Activated CD8-positive, alpha-beta memory T cell treated with anti-CD3 and anti-CD28 coated beads, Interleukin-2, amount 10 ng/mL, durations not matched to agents 7 days and 5 days (primary cell): ENCODE measurements around the gene PIF1. TPM values are rescaled to one million over a fixed set of nuclear protein-coding genes. Genes with fewer than 3 reads are reported as not detected.

Source experiments
- ATAC-seq: fragments of 150-1000 bp; cut with Tn5 transposase; one replicate; pipeline ENCODE4 v1.10.0; 2021; ENCODE audit warnings: moderate library complexity
- CTCF ChIA-PET: fragments of 350-600 bp; sonication (Branson Sonifier 250); formaldehyde crosslinking; loops from one replicate; lab custom pipeline; 2021; ENCODE audit warnings: antibody characterized with exemption; lab: Charles Lee
- DNase-seq: peaks from one replicate; pipeline ENCODE4 v3.0.0-alpha.2; 2020
- H3K27ac Mint-ChIP-seq: one replicate; pipeline ENCODE4 v1.8.0; 2021; ENCODE audit warnings: mild to moderate bottlenecking, mixed read lengths
- H3K27me3 Mint-ChIP-seq: one replicate; pipeline ENCODE4 v1.8.0; 2021; ENCODE audit warnings: mixed read lengths
- H3K36me3 Mint-ChIP-seq: one replicate; pipeline ENCODE4 v1.8.0; 2021; ENCODE audit warnings: mild to moderate bottlenecking, mixed read lengths
- H3K4me1 Mint-ChIP-seq: one replicate; pipeline ENCODE4 v1.8.0; 2021; ENCODE audit warnings: mixed read lengths
- H3K4me3 Mint-ChIP-seq: one replicate; pipeline ENCODE4 v1.8.0; 2021; ENCODE audit warnings: mild to moderate bottlenecking, moderate library complexity, mixed read lengths
- H3K9me3 Mint-ChIP-seq: one replicate; pipeline ENCODE4 v1.8.0; 2022; ENCODE audit warnings: low read depth, mixed read lengths
- total RNA-seq, 2 experiments: library from RNA; stranded (reverse); gene quantifications; one replicate each; pipeline ENCODE4 v1.2.3, GENCODE V29; 2021

PIF1 gene
- total RNA-seq, 2 experiments from 2014 or later, result 59.5 to 85.5 TPM

GRCh38 chr15:64856429-64857145 is 31.1 kb upstream of the PIF1 start:
- Mint-ChIP-seq H3K4me1 (peaks cover 40% of the 10 kb centered on the region), H3K27ac (peak overlapping the region; percentile 45), H3K27me3 (no peaks in the 10 kb centered on the region), H3K4me3 (no peak overlapping the region), H3K9me3 (no peaks in the 10 kb centered on the region), H3K36me3 (peaks cover 31% of the 10 kb centered on the region)
- CTCF ChIA-PET, result interaction anchor here (0.6 to 1.9 kb wide), 4 partner anchors 23 to 146 kb away, joined by 3 to 4 read pairs (median 4); no protein-coding TSS in a partner anchor
- DNase-seq, result no peak
- no peak for ATAC-seq

DNA sequence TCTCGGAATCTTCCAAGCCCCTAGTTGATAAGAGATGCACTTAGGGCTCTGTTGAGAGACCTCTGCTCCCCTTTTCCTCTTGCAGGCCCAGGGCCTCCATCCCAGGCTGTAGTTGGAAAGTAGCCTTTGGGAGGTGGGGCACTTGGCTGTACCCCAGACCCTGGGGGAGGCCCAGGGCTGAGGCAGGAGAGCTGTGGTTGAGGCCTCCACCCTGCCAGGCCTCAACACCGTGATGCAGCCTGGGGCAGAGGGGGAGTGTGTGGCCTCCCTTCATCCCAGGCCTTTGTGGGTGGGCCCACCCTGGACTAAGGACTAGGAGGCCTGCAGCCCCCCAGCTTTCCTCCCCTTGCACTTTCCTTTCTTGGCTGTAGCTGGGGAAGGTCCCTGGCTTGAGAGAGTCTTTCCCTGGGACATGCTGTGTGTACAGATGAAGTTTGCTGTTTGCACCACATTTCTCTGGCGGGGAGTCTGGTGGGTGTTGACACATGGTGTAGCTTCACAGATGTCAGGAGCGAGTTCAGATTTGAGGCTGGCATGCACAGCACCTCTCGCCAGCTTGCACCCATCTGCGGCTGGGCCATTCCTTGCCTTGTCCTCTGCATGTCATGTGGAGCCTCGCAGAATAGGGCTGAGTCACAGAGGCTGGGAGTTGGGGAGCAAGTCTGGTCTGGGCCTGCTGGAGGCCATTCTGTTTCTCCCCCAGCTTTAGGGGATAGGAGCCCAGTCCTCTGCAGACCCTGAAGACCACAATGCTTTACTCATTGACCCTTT is 29.9 kb upstream of the PIF1 start:
- DNase-seq (no peak), ATAC-seq (no peak)
- CTCF ChIA-PET, result interaction anchor here (0.8 to 1.6 kb wide), 3 partner anchors 10 to 39 kb away, joined by 3 to 4 read pairs (median 4); no protein-coding TSS in a partner anchor
- no peaks in the 10 kb centered on the region for H3K27me3 Mint-ChIP-seq
- no peak overlapping the region for H3K4me3 Mint-ChIP-seq
- no peaks in the 10 kb centered on the region for H3K9me3 Mint-ChIP-seq
- peaks cover 33% of the 10 kb centered on the region for H3K36me3 Mint-ChIP-seq
- peaks cover 43% of the 10 kb centered on the region for H3K4me1 Mint-ChIP-seq
- peak overlapping the region; percentile 52 for H3K27ac Mint-ChIP-seq

GRCh38 chr15:64854526-64854925 is 29.1 kb upstream of the PIF1 start:
- DNase-seq, result no peak
- ATAC-seq, result no peak
- peaks cover 36% of the 10 kb centered on the region for H3K36me3 Mint-ChIP-seq
- CTCF ChIA-PET, result interaction anchor here (0.6 kb wide), 1 partner anchor 574 kb away, joined by 3 read pairs; no protein-coding TSS in a partner anchor
- no peaks in the 10 kb centered on the region for H3K27me3 Mint-ChIP-seq
- H3K9me3 Mint-ChIP-seq, result no peaks in the 10 kb centered on the region
- H3K27ac Mint-ChIP-seq, result peak overlapping the region; percentile 31
- H3K4me3 Mint-ChIP-seq, result no peak overlapping the region
- peaks cover 45% of the 10 kb centered on the region for H3K4me1 Mint-ChIP-seq

- peaks cover 45% of the 10 kb centered on the region for H3K4me1 Mint-ChIP-seq
- ATAC-seq (no peak), DNase-seq (no peak)
- no peaks in the 10 kb centered on the region for H3K9me3 Mint-ChIP-seq
- H3K4me3 Mint-ChIP-seq, result no peak overlapping the region
- H3K27ac Mint-ChIP-seq, result peak overlapping the region; percentile 31
- peaks cover 36% of the 10 kb centered on the region for H3K36me3 Mint-ChIP-seq
- no peaks in the 10 kb centered on the region for H3K27me3 Mint-ChIP-seq
- CTCF ChIA-PET, result interaction anchor here (0.6 kb wide), 1 partner anchor 575 kb away, joined by 3 read pairs; no protein-coding TSS in a partner anchor
Measured at GRCh38 chr15:64854041-64854440, 28.6 kb upstream of the PIF1 start.

GRCh38 chr15:64851503-64851840 is 26.0 kb upstream of the PIF1 start:
- no peaks in the 10 kb centered on the region for H3K27me3 Mint-ChIP-seq
- no peak overlapping the region for H3K4me3 Mint-ChIP-seq
- H3K36me3 Mint-ChIP-seq, result peaks cover 31% of the 10 kb centered on the region
- peaks cover 44% of the 10 kb centered on the region for H3K4me1 Mint-ChIP-seq
- no peak overlapping the region for H3K27ac Mint-ChIP-seq
- DNase-seq (no peak), ATAC-seq (no peak)
- H3K9me3 Mint-ChIP-seq, result no peaks in the 10 kb centered on the region
- CTCF ChIA-PET, result interaction anchor here (1.2 kb wide), 1 partner anchor 41 kb away, joined by 3 read pairs; no protein-coding TSS in a partner anchor

DNA sequence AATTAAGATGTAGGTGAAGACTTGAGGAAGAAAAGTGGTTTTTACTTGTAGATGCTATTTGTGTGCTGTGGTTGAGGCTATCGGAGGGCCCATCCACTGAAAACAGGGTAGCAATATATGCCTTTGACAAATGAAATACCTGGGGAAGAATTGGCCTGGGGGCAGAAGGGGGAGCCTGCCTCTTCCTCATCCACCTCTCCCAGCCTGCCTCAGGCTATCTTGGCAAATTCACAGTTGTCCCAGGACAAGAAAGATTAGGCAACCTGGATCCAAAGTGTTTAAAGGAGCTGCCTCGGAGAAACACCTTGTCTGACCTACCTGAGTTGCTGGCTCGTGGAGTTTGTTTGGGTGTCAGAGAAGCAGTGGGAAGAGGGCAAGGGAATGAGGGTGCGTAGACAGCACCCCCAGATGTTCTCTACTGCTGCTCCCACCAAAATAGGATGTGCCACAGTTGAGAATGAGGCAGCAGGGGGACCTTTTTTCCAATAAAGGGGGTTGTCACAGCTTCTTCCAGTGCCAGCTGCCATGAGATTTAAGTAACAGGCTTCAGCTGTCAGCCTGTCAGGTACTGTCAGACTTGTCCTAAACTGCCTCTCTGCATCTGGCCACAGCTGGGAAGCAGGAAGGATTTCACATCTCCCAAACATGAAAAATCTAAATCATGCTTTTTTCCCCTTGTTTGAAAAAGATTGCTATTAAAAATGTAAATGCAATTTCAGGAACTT is 25.5 kb upstream of the PIF1 start:
- ATAC-seq (no peak), DNase-seq (no peak)
- no peaks in the 10 kb centered on the region for H3K9me3 Mint-ChIP-seq
- CTCF ChIA-PET, result interaction anchor here (1.0 to 1.2 kb wide), 2 partner anchors 41 to 55 kb away, joined by 3 to 4 read pairs; no protein-coding TSS in a partner anchor
- no peaks in the 10 kb centered on the region for H3K27me3 Mint-ChIP-seq
- H3K4me3 Mint-ChIP-seq, result no peak overlapping the region
- H3K36me3 Mint-ChIP-seq, result peaks cover 29% of the 10 kb centered on the region
- H3K4me1 Mint-ChIP-seq, result peaks cover 42% of the 10 kb centered on the region
- H3K27ac Mint-ChIP-seq, result no peak overlapping the region

DNA sequence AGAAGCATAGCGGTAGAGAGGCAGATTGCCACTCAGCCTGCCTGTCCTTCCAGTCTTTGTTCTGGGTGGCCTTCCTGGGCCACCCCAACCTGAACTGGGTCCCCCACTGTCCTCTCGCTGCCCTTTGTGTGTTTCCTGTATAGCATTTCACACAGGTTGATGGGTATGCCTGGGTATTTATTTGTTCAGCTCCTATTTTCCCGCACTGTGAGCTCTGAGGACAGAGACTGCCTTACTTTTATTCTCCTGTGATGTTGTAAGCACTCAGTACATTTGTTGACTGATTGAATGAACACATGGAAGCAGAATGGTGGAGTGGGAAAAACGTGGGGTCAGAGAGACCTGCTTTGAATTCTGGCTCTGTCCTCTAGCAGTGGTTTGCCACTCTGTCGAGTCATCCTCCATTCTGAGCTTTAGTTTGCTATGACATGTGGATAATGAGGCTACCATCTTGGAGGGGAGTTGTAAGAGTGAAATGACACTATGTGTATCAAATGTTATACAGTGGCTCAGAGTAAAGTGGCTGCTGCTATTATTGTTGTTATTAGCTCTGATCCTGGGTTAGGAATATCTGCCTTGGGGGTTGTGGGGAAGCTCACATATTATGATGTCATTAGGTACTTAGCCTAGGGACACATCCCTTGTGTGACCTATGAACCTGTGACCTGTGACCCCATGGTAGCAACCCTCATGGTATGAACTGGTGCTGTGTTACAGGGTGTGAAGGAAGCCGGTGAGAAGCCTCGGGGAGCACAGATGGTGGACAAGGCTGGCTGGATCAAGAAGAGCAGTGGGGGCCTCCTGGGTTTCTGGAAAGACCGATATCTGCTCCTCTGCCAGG is 22.6 kb upstream of the PIF1 start:
- Mint-ChIP-seq H3K9me3 (no peaks in the 10 kb centered on the region), H3K27me3 (no peaks in the 10 kb centered on the region), H3K4me1 (peaks cover 55% of the 10 kb centered on the region), H3K4me3 (no peak overlapping the region), H3K36me3 (peaks cover 26% of the 10 kb centered on the region), H3K27ac (peak overlapping the region; percentile 7)
- ATAC-seq (no peak), DNase-seq (no peak)
- CTCF ChIA-PET, result interaction anchor here (0.9 to 1.5 kb wide), 3 partner anchors 12 to 56 kb away, joined by 3 to 6 read pairs (median 5); no protein-coding TSS in a partner anchor

DNA sequence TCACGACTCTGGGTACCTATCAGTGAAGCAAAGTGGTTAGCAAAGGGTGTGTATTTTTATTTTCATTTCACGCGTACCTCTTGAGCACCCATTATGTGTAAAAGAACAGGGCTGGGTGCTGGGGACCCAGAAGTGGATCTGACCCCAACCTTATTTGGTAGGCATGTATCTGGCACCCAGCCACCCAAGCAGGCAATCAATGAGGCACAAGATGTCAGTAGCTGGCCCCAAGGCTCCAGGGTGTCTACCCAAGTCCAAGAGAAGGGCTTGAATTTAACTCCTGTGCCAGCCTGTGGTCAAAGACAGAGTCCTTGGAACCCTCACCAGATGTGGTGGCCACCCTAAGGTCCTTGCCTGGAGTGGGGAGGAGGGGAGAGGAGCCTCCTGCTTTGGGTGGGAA is 22.0 kb upstream of the PIF1 start:
- H3K27ac Mint-ChIP-seq, result peak overlapping the region; percentile 14
- no peaks in the 10 kb centered on the region for H3K27me3 Mint-ChIP-seq
- no peak for ATAC-seq
- H3K9me3 Mint-ChIP-seq, result no peaks in the 10 kb centered on the region
- CTCF ChIA-PET, result interaction anchor here (0.6 to 1.5 kb wide), 5 partner anchors 12 to 622 kb away, joined by 3 to 6 read pairs (median 3); no protein-coding TSS in a partner anchor
- peaks cover 57% of the 10 kb centered on the region for H3K4me1 Mint-ChIP-seq
- peaks cover 28% of the 10 kb centered on the region for H3K36me3 Mint-ChIP-seq
- no peak for DNase-seq
- no peak overlapping the region for H3K4me3 Mint-ChIP-seq

DNA sequence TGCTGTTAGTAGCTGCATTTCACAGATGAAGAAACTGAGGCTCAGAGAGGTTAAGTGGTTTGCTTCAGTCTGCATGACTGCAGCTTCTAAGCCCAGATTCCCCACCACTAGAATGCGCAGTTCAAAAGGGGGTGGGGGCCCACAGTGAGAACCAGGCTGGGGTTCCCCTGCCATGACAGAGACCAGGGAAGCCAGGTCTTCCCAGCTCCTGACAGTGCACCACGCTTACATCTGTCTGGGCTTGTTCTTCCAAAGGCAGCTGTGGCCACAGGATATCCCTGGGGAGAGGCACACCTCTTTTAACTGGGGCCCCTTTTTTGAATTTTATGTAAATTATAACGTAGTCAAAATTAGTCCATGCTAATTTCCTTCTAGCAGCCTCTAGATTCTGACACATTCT is 21.6 kb upstream of the PIF1 start:
- Mint-ChIP-seq H3K9me3 (no peaks in the 10 kb centered on the region), H3K36me3 (peaks cover 29% of the 10 kb centered on the region), H3K27ac (no peak overlapping the region), H3K27me3 (no peaks in the 10 kb centered on the region), H3K4me1 (peaks cover 55% of the 10 kb centered on the region), H3K4me3 (no peak overlapping the region)
- DNase-seq (no peak), ATAC-seq (no peak)
- CTCF ChIA-PET, result interaction anchor here (0.6 to 1.6 kb wide), 4 partner anchors 11 to 622 kb away, joined by 3 to 5 read pairs (median 4); partner anchors contain the start of gene PIF1

GRCh38 chr15:64845831-64846595 is 20.6 kb upstream of the PIF1 start:
- Mint-ChIP-seq H3K9me3 (no peaks in the 10 kb centered on the region), H3K4me3 (peak overlapping the region; percentile 3), H3K4me1 (peaks cover 53% of the 10 kb centered on the region), H3K27ac (peak overlapping the region; percentile 84), H3K27me3 (no peaks in the 10 kb centered on the region), H3K36me3 (peaks cover 27% of the 10 kb centered on the region)
- ATAC-seq (no peak), DNase-seq (no peak)
- CTCF ChIA-PET, result interaction anchor here (0.9 to 3.9 kb wide), 6 partner anchors 9 to 48 kb away, joined by 3 to 27 read pairs (median 4); partner anchors contain the start of gene PIF1

GRCh38 chr15:64845183-64845611 is 19.8 kb upstream of the PIF1 start:
- peak overlapping the region; percentile 84 for H3K27ac Mint-ChIP-seq
- peaks cover 56% of the 10 kb centered on the region for H3K4me1 Mint-ChIP-seq
- H3K9me3 Mint-ChIP-seq, result no peaks in the 10 kb centered on the region
- ATAC-seq (no peak), DNase-seq (no peak)
- H3K27me3 Mint-ChIP-seq, result no peaks in the 10 kb centered on the region
- H3K36me3 Mint-ChIP-seq, result peaks cover 19% of the 10 kb centered on the region
- H3K4me3 Mint-ChIP-seq, result peak overlapping the region; percentile 99
- CTCF ChIA-PET, result interaction anchor here (1.0 to 3.9 kb wide), 7 partner anchors 9 to 67 kb away, joined by 3 to 27 read pairs (median 4); partner anchors contain the start of gene ANKDD1A
